Measurements from ENCODE around the gene TMEM250.

The TMEM250 gene

GRCh38 chr9:136093346-136093986, 25.2 kb downstream of the TMEM250 start:
- DNase-seq = no peak

- no peak for DNase-seq
These were observed 25.9 kb downstream of the TMEM250 start for GRCh38 chr9:136092741-136093140.

- no peak for DNase-seq
These were observed 26.4 kb downstream of the TMEM250 start for GRCh38 chr9:136092353-136092650.

- DNase-seq = no peak
These were observed 26.9 kb downstream of the TMEM250 start for GRCh38 chr9:136091582-136092352.

- DNase-seq = no peak
These were observed 27.7 kb downstream of the TMEM250 start for GRCh38 chr9:136090768-136091581.

GRCh38 chr9:136090056-136090735, 28.5 kb downstream of the TMEM250 start:
- DNase-seq = no peak

- DNase-seq = no peak
These were observed 29.0 kb downstream of the TMEM250 start for GRCh38 chr9:136089697-136090045.

- no peak for DNase-seq
These were observed 29.6 kb downstream of the TMEM250 start for GRCh38 chr9:136088939-136089696.

GRCh38 chr9:136088481-136088938, 30.2 kb downstream of the TMEM250 start:
- DNase-seq = no peak

- no peak for DNase-seq
These were observed 30.8 kb downstream of the TMEM250 start for GRCh38 chr9:136087741-136088480.

GRCh38 chr9:136086951-136087740, 31.5 kb downstream of the TMEM250 start:
- DNase-seq = no peak

- no peak for DNase-seq
These were observed 32.3 kb downstream of the TMEM250 start for GRCh38 chr9:136086213-136086881.

- DNase-seq = no peak
These were observed 32.9 kb downstream of the TMEM250 start for GRCh38 chr9:136085815-136086212.

- no peak for DNase-seq
These were observed 34.4 kb downstream of the TMEM250 start for GRCh38 chr9:136084063-136084944.

- no peak for DNase-seq
These were observed 35.1 kb downstream of the TMEM250 start for GRCh38 chr9:136083558-136084062.

- no peak for DNase-seq
These were observed 35.9 kb downstream of the TMEM250 start for GRCh38 chr9:136082496-136083361.

GRCh38 chr9:136081826-136082495, 36.7 kb downstream of the TMEM250 start:
- DNase-seq = no peak

Measured in activated CD4-positive, CD25-positive, alpha-beta regulatory T cell treated with anti-CD3 and anti-CD28 coated beads, Interleukin-2, amount 50 U/mL, for 72 hours (primary cell).